Right lobe of liver (tissue), 6 donors: Measurements from ENCODE around the gene N4BP2L2. TPM values are rescaled to one million over a fixed set of nuclear protein-coding genes. Genes with fewer than 3 reads are reported as not detected.

Source experiments
- ATAC-seq, 4 donors: fragments of 200-7000 bp; cut with Tn5 transposase; one replicate each; pipeline ENCODE4 v1.9.1; 2020; ENCODE audit warnings: mild to moderate bottlenecking in 4 of 4, moderate library complexity in 4 of 4
- DNase-seq, 3 donors: peaks; one replicate each; pipeline ENCODE4 v3.0.0-alpha.2; 2020
- H3K27ac ChIP-seq, 3 donors: fragments of 200-600 bp; one replicate each; pipeline ENCODE4 v1.8.0; 2022
- H3K27me3 ChIP-seq, 2 donors: fragments of 200-600 bp; one replicate each; pipeline ENCODE4 v1.8.0; 2022
- H3K36me3 ChIP-seq, 4 donors: fragments of 200-600 bp; sonication (generic) in 1 of 4; one replicate each; pipeline versions ENCODE4 v1.5.1 to v1.8.0; 2017 to 2022; ENCODE audit warnings: control low read depth in 1 of 4
- H3K4me1 ChIP-seq, 4 donors: fragments of 200-600 bp; sonication (generic) in 1 of 4; one replicate each; pipeline versions ENCODE4 v1.5.1 to v1.8.0; 2017 to 2022; ENCODE audit warnings: control low read depth in 1 of 4
- H3K4me3 ChIP-seq, 3 donors: fragments of 200-600 bp; one replicate each; pipeline ENCODE4 v1.8.0; 2022
- H3K9me3 ChIP-seq, 4 donors: fragments of 200-600 bp; sonication (generic) in 1 of 4; one replicate each; pipeline versions ENCODE4 v1.5.1 to v1.8.0; 2017 to 2022; ENCODE audit warnings: control low read depth in 1 of 4
- CTCF ChIP-seq, 4 donors: fragments of 200-600 bp in 3 of 4; fragments of 450-650 bp in 1 of 4; IDR thresholded peaks; one replicate each; pipeline versions ENCODE4 v1.5.1 to v1.8.0; 2016 to 2022; ENCODE audit warnings: antibody characterized with exemption in 4 of 4, mild to moderate bottlenecking in 2 of 4
- POLR2A ChIP-seq: fragments of 450-650 bp; IDR thresholded peaks from one replicate; pipeline ENCODE4 v1.6.1; 2017; ENCODE audit warnings: antibody characterized with exemption, mild to moderate bottlenecking
- WGBS: methylation state at CpG from one replicate; pipeline ENCODE4 v1.1.6; 2018; ENCODE audit warnings: low coverage, low lambda C conversion rate; ENCODE audit not compliant: insufficient coverage; ENCODE audit errors: missing lambda C conversion rate; 5-methylcytosine and 5-hydroxymethylcytosine counted together
- intact Hi-C, 2 donors: fragments of 100-400 bp; cut with DNase I; formaldehyde crosslinking; loops; one replicate each; pipeline versions ENCODE4 v1.11.2 to v1.14.1; 2022
- total RNA-seq, 6 experiments: library from RNA; depleted of rRNA in 2 of 6; stranded (reverse); fragments of >200 nt in 2 of 6; fragmentation: NEBNext Ultra II Directional in 3 of 6; extraction: Animal tissue kit (Norgen Biotek cat#: 25700) in 3 of 6; gene quantifications; one replicate each; pipeline versions ENCODE4 v1.1.0 to v1.2.4, GENCODE V29; 2016 to 2023
- donor health status: DM: no; HTN: yes; CAD: no.
- donor health status: DM: no; HTN: no; CAD: no.
- donor health status: DM: no; HTN: no; CAD: no.
- donor health status: DM: no; HTN: yes; CAD: no.
- donor health status: DM: no; HTN: yes; CAD: no.

The N4BP2L2 gene
- total RNA-seq, 6 experiments from 2014 or later: 48.8 to 99.7 (median 61.1) TPM

GRCh38 chr13:32548837-32549236, 10.2 kb upstream of the N4BP2L2 start:
- Histone ChIP-seq H3K4me1 (peaks cover 0 to 11% (median 0%) of the 10 kb centered on the region in 4 donors), H3K9me3 (no peaks in the 10 kb centered on the region), H3K27me3 (no peaks in the 10 kb centered on the region), H3K27ac (no peak overlapping the region), H3K36me3 (no peaks in the 10 kb centered on the region), H3K4me3 (no peak overlapping the region)
- WGBS: 6% methylated on average over 2 of the region's 2 CpGs
- TF ChIP-seq CTCF (IDR thresholded peaks at IDR 0.05): no peak
- TF ChIP-seq POLR2A: no peak
- intact Hi-C loops: no loop called here
- peak in 2 of 4 donors; percentile 33 to 64 for ATAC-seq
- DNase-seq: no peak

GRCh38 chr13:32545083-32545482, 6.5 kb upstream of the N4BP2L2 start:
- no peaks in the 10 kb centered on the region for H3K36me3 ChIP-seq
- no peak for ATAC-seq
- no peaks in the 10 kb centered on the region for H3K27me3 ChIP-seq
- H3K4me3 ChIP-seq: no peak overlapping the region
- H3K4me1 ChIP-seq: peaks cover 0 to 11% (median 0%) of the 10 kb centered on the region in 4 donors
- no peak overlapping the region for H3K27ac ChIP-seq
- H3K9me3 ChIP-seq: no peaks in the 10 kb centered on the region
- intact Hi-C loops: no loop called here
- DNase-seq: no peak
- TF ChIP-seq CTCF (IDR thresholded peaks at IDR 0.05): no peak
- no peak for TF ChIP-seq POLR2A
- 67% methylated on average over 2 of the region's 2 CpGs for WGBS

- H3K27me3 ChIP-seq: no peaks in the 10 kb centered on the region
- DNase-seq: no peak
- no peak for ATAC-seq
- no peak overlapping the region for H3K4me3 ChIP-seq
- no peaks in the 10 kb centered on the region for H3K36me3 ChIP-seq
- H3K27ac ChIP-seq: no peak overlapping the region
- no peaks in the 10 kb centered on the region for H3K9me3 ChIP-seq
- TF ChIP-seq POLR2A: no peak
- TF ChIP-seq CTCF (IDR thresholded peaks at IDR 0.05): no peak
- intact Hi-C loops: no loop called here
- peaks cover 0 to 2% (median 0%) of the 10 kb centered on the region in 4 donors for H3K4me1 ChIP-seq
- 77% methylated on average over 2 of the region's 2 CpGs for WGBS
These were observed 3.6 kb upstream of the N4BP2L2 start for GRCh38 chr13:32542221-32542620.

- H3K9me3 ChIP-seq: no peaks in the 10 kb centered on the region
- no peak for TF ChIP-seq CTCF (IDR thresholded peaks at IDR 0.05)
- no peak for TF ChIP-seq POLR2A
- 0% methylated on average over 20 of the region's 23 CpGs for WGBS
- H3K36me3 ChIP-seq: peaks cover 0 to 17% (median 5%) of the 10 kb centered on the region in 4 donors
- H3K27ac ChIP-seq: peak overlapping the region; percentile 96 to 98 (median 97)
- intact Hi-C loops: no loop called here
- peaks cover 0 to 27% (median 0%) of the 10 kb centered on the region in 4 donors for H3K4me1 ChIP-seq
- H3K27me3 ChIP-seq: no peaks in the 10 kb centered on the region
- DNase-seq (peak; percentile 61 to 70 (median 61)), ATAC-seq (peak; percentile 75 to 86 (median 80))
- peak overlapping the region; percentile 59 to 78 (median 72) for H3K4me3 ChIP-seq
These were observed 413 bp downstream of the N4BP2L2 start for GRCh38 chr13:32538143-32538620.
